Loucy (cell line): ENCODE data around the gene KCNJ6.
A peak's percentile ranks its signal among the peaks of the same experiment; 100 is the strongest.

Experiments
- CTCF ChIP-seq: fragments of 200-600 bp; sonication (generic); conservative IDR thresholded peaks from 2 replicates; pipeline ENCODE4 v1.5.1; 2014; ENCODE audit warnings: mild to moderate bottlenecking, antibody characterized with exemption, low read length
- EZH2phosphoT487 ChIP-seq: fragments of 200-600 bp; IDR thresholded peaks from 2 replicates; pipeline ENCODE4 v1.6.1; 2018; ENCODE audit warnings: antibody characterized with exemption, mild to moderate bottlenecking, moderate library complexity, borderline replicate concordance

DNA sequence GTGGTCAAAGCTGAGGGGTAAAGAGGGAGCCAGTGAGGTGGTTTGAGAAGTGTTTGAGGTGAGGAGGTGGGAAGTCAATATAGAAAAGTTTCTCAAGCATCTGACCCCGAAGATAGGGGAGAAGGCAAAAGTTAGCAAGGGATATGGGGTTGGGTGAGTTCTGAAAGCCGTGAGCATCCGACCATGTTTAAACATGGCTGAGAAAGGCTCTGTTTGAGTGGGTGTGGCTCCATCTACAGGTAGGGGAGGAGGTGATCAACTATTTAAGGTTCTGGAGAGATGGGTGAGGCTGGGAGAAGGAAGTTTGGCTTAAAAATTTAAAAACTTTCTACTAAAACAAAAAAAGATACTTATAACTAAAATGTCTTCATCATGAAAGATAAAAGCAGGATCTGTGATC lies 273.8 kb downstream of the KCNJ6 start:
- TF ChIP-seq CTCF (peak; percentile 65), EZH2phosphoT487 (no peak)
